GM19372 (cell line): ENCODE results near the gene CELF4.

Experiments
- ATAC-seq: cut with Tn5 transposase; IDR thresholded peaks from one replicate; pipeline ENCODE4 v1.9.1; 2021; ENCODE audit warnings: mild to moderate bottlenecking, low read depth, moderate library complexity; ENCODE audit not compliant: unreplicated experiment

CELF4 gene

GRCh38 chr18:37425222-37425621, 140.4 kb downstream of the CELF4 start:
- ATAC-seq, result no peak

- no peak for ATAC-seq
Observed at GRCh38 chr18:37424507-37424906, 141.1 kb downstream of the CELF4 start.

GRCh38 chr18:37422596-37422995, 143.0 kb downstream of the CELF4 start:
- ATAC-seq, result no peak

- no peak for ATAC-seq
Observed at GRCh38 chr18:37422116-37422515, 143.5 kb downstream of the CELF4 start.

- ATAC-seq, result no peak
Observed at GRCh38 chr18:37421341-37422077, 144.1 kb downstream of the CELF4 start.

- ATAC-seq, result no peak
Observed at GRCh38 chr18:37420315-37420880, 145.2 kb downstream of the CELF4 start.

GRCh38 chr18:37419866-37420265, 145.7 kb downstream of the CELF4 start:
- ATAC-seq, result no peak

GRCh38 chr18:37419315-37419714, 146.3 kb downstream of the CELF4 start:
- ATAC-seq, result no peak

GRCh38 chr18:37414816-37415215, 150.8 kb downstream of the CELF4 start:
- ATAC-seq, result no peak

GRCh38 chr18:37412829-37413228, 152.8 kb downstream of the CELF4 start:
- no peak for ATAC-seq

GRCh38 chr18:37412333-37412732, 153.3 kb downstream of the CELF4 start:
- ATAC-seq, result no peak

GRCh38 chr18:37409878-37410277, 155.7 kb downstream of the CELF4 start:
- no peak for ATAC-seq

- no peak for ATAC-seq
Observed at GRCh38 chr18:37408676-37409265, 156.8 kb downstream of the CELF4 start.

GRCh38 chr18:37407571-37407970, 158.0 kb downstream of the CELF4 start:
- ATAC-seq, result no peak

GRCh38 chr18:37405772-37406171, 159.8 kb downstream of the CELF4 start:
- ATAC-seq, result no peak

- no peak for ATAC-seq
Observed at GRCh38 chr18:37405229-37405628, 160.4 kb downstream of the CELF4 start.

GRCh38 chr18:37403788-37404187, 161.8 kb downstream of the CELF4 start:
- ATAC-seq, result no peak

GRCh38 chr18:37403100-37403781, 162.4 kb downstream of the CELF4 start:
- no peak for ATAC-seq

GRCh38 chr18:37402735-37403099, 162.9 kb downstream of the CELF4 start:
- ATAC-seq, result no peak

GRCh38 chr18:37400802-37401201, 164.8 kb downstream of the CELF4 start:
- no peak for ATAC-seq

- ATAC-seq, result no peak
Observed at GRCh38 chr18:37398248-37398920, 167.2 kb downstream of the CELF4 start.
